HEK293 (cell line): Measurements from ENCODE around the gene CCDC57.

Experiments used
- HOXA7 ChIP-seq: sonication (generic); formaldehyde crosslinking; IDR thresholded peaks from 2 replicates; pipeline ENCODE4 v1.8.1; 2022; ENCODE audit warnings: missing genetic modification reagents, borderline replicate concordance
- HOXC10 ChIP-seq: sonication (generic); formaldehyde crosslinking; IDR thresholded peaks from 2 replicates; pipeline ENCODE4 v1.8.1; 2023; ENCODE audit warnings: mild to moderate bottlenecking, missing genetic modification reagents
- KLF7 ChIP-seq: fragments of 450-650 bp; formaldehyde crosslinking; IDR thresholded peaks from 2 replicates; pipeline ENCODE4 v1.5.1; 2016; ENCODE audit warnings: missing biosample characterization, missing genetic modification characterization, borderline replicate concordance
- MEIS1 ChIP-seq: sonication (generic); formaldehyde crosslinking; IDR thresholded peaks from 2 replicates; pipeline ENCODE4 v1.8.1; 2022; ENCODE audit warnings: missing genetic modification reagents, mild to moderate bottlenecking, borderline replicate concordance
- SCRT1 ChIP-seq: fragments of 450-650 bp; formaldehyde crosslinking; IDR thresholded peaks from 2 replicates; pipeline ENCODE4 v1.5.1; 2016; ENCODE audit warnings: missing biosample characterization, missing genetic modification characterization, borderline replicate concordance
- TCF7L2 ChIP-seq: IDR thresholded peaks from 2 replicates; pipeline ENCODE4 v1.6.1; 2011; ENCODE audit warnings: low read depth, mild to moderate bottlenecking, inconsistent platforms, low read length, moderate library complexity, borderline replicate concordance
- TRIM28 ChIP-seq: IDR thresholded peaks from 2 replicates; pipeline ENCODE4 v1.6.1; 2011; ENCODE audit warnings: low read length, control low read depth, borderline replicate concordance
- ZNF24 ChIP-seq: fragments of 450-650 bp; formaldehyde crosslinking; IDR thresholded peaks from 2 replicates; pipeline ENCODE4 v1.5.1; 2016; ENCODE audit warnings: missing biosample characterization, missing genetic modification characterization
- ZNF521 ChIP-seq: fragments of 450-650 bp; formaldehyde crosslinking; IDR thresholded peaks from 2 replicates; pipeline ENCODE4 v1.5.1; 2017; ENCODE audit warnings: missing biosample characterization, mild to moderate bottlenecking, missing genetic modification characterization
- ZNF660 ChIP-seq: fragments of 450-650 bp; IDR thresholded peaks from 2 replicates; pipeline ENCODE4 v1.5.1; 2018; ENCODE audit warnings: missing biosample characterization, mild to moderate bottlenecking, missing genetic modification characterization
- ZNF777 ChIP-seq: fragments of 450-650 bp; formaldehyde crosslinking; IDR thresholded peaks from 2 replicates; pipeline ENCODE4 v1.5.1; 2017; ENCODE audit warnings: missing biosample characterization, missing genetic modification characterization, borderline replicate concordance
- ZNF830 ChIP-seq: fragments of 450-650 bp; IDR thresholded peaks from 2 replicates; pipeline ENCODE4 v1.5.0; 2018; ENCODE audit warnings: missing biosample characterization, missing genetic modification characterization, low read depth, mild to moderate bottlenecking, moderate library complexity
- ZNF843 ChIP-seq: fragments of 450-650 bp; formaldehyde crosslinking; IDR thresholded peaks from 2 replicates; pipeline ENCODE4 v1.5.1; 2016; ENCODE audit warnings: missing biosample characterization, missing genetic modification characterization
- TF ChIP-seq, protein P1 (sequence below): fragments of 450-650 bp; formaldehyde crosslinking; IDR thresholded peaks from 2 replicates; pipeline ENCODE4 v1.5.1; 2016; ENCODE audit warnings: missing biosample characterization, missing genetic modification characterization
- TF ChIP-seq, protein P2 (sequence below): fragments of 450-650 bp; formaldehyde crosslinking; IDR thresholded peaks from 2 replicates; pipeline ENCODE4 v1.5.1; 2016; ENCODE audit warnings: missing biosample characterization, missing genetic modification characterization
- TF ChIP-seq, protein P3 (sequence below): fragments of 450-650 bp; IDR thresholded peaks from 2 replicates; pipeline ENCODE4 v1.5.1; 2018; ENCODE audit warnings: missing biosample characterization, missing genetic modification characterization
- TF ChIP-seq, protein P4 (sequence below): fragments of 450-650 bp; formaldehyde crosslinking; IDR thresholded peaks from 2 replicates; pipeline ENCODE4 v1.5.1; 2017; ENCODE audit warnings: missing biosample characterization, missing genetic modification characterization
- TF ChIP-seq, protein P5 (sequence below): fragments of 450-650 bp; formaldehyde crosslinking; conservative IDR thresholded peaks from 2 replicates; pipeline ENCODE4 v1.5.1; 2016; ENCODE audit warnings: low read depth, missing biosample characterization, missing genetic modification characterization
- TF ChIP-seq, protein P6 (sequence below): fragments of 450-650 bp; formaldehyde crosslinking; IDR thresholded peaks from 2 replicates; pipeline ENCODE4 v1.5.1; 2016; ENCODE audit warnings: missing biosample characterization, missing genetic modification characterization
- TF ChIP-seq, protein P7 (sequence below): fragments of 450-650 bp; formaldehyde crosslinking; IDR thresholded peaks from 2 replicates; pipeline ENCODE4 v1.5.1; 2016; ENCODE audit warnings: missing biosample characterization, missing genetic modification characterization
- TF ChIP-seq, protein P8 (sequence below): fragments of 450-650 bp; formaldehyde crosslinking; IDR thresholded peaks from 2 replicates; pipeline ENCODE4 v1.5.1; 2016; ENCODE audit warnings: missing biosample characterization, missing genetic modification characterization

The CCDC57 gene

DNA sequence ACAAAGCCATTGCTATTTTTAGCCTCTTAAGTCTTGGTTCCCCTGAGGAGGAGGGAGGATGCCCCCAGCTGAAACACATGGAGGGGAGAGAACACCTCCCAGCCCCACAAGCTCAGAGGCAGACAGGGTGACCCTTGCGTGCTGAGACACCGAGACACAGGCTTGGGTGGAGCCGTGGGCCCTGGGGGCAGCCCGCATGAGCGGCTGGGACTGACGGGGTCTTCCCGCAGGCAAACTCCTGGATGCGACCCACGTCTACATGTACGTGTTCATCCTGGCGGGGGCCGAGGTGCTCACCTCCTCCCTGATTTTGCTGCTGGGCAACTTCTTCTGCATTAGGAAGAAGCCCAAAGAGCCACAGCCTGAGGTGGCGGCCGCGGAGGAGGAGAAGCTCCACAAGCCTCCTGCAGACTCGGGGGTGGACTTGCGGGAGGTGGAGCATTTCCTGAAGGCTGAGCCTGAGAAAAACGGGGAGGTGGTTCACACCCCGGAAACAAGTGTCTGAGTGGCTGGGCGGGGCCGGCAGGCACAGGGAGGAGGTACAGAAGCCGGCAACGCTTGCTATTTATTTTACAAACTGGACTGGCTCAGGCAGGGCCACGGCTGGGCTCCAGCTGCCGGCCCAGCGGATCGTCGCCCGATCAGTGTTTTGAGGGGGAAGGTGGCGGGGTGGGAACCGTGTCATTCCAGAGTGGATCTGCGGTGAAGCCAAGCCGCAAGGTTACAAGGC lies 26.0 kb upstream of the CCDC57 start (continued):
- no peak for TF ChIP-seq HOXA7
- TF ChIP-seq TCF7L2, result no peak
- TF ChIP-seq, protein P1, sequence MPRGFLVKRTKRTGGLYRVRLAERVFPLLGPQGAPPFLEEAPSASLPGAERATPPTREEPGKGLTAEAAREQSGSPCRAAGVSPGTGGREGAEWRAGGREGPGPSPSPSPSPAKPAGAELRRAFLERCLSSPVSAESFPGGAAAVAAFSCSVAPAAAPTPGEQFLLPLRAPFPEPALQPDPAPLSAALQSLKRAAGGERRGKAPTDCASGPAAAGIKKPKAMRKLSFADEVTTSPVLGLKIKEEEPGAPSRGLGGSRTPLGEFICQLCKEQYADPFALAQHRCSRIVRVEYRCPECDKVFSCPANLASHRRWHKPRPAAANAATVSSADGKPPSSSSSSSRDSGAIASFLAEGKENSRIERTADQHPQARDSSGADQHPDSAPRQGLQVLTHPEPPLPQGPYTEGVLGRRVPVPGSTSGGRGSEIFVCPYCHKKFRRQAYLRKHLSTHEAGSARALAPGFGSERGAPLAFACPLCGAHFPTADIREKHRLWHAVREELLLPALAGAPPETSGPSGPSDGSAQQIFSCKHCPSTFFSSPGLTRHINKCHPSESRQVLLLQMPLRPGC (tag by site-specific recombination), result no peak
- no peak for TF ChIP-seq KLF7
- no peak for TF ChIP-seq ZNF777
- TF ChIP-seq TRIM28, result no peak
- TF ChIP-seq, protein P2, sequence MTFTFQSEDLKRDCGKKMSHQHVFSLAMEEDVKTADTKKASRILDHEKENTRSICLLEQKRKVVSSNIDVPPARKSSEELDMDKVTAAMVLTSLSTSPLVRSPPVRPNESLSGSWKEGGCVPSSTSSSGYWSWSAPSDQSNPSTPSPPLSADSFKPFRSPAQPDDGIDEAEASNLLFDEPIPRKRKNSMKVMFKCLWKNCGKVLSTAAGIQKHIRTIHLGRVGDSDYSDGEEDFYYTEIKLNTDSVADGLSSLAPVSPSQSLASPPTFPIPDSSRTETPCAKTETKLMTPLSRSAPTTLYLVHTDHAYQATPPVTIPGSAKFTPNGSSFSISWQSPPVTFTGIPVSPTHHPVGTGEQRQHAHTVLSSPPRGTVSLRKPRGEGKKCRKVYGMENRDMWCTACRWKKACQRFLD, result no peak
- TF ChIP-seq MEIS1 (CRISPR knock-in tag), result no peak
- TF ChIP-seq SCRT1 (tag by site-specific recombination), result 0 out of 2 replicates have a peak, but pooled peaks have one; percentile 41
- no peak for TF ChIP-seq ZNF660
- TF ChIP-seq, protein P3, sequence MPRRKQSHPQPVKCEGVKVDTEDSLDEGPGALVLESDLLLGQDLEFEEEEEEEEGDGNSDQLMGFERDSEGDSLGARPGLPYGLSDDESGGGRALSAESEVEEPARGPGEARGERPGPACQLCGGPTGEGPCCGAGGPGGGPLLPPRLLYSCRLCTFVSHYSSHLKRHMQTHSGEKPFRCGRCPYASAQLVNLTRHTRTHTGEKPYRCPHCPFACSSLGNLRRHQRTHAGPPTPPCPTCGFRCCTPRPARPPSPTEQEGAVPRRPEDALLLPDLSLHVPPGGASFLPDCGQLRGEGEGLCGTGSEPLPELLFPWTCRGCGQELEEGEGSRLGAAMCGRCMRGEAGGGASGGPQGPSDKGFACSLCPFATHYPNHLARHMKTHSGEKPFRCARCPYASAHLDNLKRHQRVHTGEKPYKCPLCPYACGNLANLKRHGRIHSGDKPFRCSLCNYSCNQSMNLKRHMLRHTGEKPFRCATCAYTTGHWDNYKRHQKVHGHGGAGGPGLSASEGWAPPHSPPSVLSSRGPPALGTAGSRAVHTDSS (tag by site-specific recombination), result no peak
- TF ChIP-seq, protein P4, sequence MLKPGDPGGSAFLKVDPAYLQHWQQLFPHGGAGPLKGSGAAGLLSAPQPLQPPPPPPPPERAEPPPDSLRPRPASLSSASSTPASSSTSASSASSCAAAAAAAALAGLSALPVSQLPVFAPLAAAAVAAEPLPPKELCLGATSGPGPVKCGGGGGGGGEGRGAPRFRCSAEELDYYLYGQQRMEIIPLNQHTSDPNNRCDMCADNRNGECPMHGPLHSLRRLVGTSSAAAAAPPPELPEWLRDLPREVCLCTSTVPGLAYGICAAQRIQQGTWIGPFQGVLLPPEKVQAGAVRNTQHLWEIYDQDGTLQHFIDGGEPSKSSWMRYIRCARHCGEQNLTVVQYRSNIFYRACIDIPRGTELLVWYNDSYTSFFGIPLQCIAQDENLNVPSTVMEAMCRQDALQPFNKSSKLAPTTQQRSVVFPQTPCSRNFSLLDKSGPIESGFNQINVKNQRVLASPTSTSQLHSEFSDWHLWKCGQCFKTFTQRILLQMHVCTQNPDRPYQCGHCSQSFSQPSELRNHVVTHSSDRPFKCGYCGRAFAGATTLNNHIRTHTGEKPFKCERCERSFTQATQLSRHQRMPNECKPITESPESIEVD (tag by site-specific recombination), result no peak
- no peak for TF ChIP-seq ZNF830 (tag by site-specific recombination)
- no peak for TF ChIP-seq ZNF521
- TF ChIP-seq, protein P5, sequence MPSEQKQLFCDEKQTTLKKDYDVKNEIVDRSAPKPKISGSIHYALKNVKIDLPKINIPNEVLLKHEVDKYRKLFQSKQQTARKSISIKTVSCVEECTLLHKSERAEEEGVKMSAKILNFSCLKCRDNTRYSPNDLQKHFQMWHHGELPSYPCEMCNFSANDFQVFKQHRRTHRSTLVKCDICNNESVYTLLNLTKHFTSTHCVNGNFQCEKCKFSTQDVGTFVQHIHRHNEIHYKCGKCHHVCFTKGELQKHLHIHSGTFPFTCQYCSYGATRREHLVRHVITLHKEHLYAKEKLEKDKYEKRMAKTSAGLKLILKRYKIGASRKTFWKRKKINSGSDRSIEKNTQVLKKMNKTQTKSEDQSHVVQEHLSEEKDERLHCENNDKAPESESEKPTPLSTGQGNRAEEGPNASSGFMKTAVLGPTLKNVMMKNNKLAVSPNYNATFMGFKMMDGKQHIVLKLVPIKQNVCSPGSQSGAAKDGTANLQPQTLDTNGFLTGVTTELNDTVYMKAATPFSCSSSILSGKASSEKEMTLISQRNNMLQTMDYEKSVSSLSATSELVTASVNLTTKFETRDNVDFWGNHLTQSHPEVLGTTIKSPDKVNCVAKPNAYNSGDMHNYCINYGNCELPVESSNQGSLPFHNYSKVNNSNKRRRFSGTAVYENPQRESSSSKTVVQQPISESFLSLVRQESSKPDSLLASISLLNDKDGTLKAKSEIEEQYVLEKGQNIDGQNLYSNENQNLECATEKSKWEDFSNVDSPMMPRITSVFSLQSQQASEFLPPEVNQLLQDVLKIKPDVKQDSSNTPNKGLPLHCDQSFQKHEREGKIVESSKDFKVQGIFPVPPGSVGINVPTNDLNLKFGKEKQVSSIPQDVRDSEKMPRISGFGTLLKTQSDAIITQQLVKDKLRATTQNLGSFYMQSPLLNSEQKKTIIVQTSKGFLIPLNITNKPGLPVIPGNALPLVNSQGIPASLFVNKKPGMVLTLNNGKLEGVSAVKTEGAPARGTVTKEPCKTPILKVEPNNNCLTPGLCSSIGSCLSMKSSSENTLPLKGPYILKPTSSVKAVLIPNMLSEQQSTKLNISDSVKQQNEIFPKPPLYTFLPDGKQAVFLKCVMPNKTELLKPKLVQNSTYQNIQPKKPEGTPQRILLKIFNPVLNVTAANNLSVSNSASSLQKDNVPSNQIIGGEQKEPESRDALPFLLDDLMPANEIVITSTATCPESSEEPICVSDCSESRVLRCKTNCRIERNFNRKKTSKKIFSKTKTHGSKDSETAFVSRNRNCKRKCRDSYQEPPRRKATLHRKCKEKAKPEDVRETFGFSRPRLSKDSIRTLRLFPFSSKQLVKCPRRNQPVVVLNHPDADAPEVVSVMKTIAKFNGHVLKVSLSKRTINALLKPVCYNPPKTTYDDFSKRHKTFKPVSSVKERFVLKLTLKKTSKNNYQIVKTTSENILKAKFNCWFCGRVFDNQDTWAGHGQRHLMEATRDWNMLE (tag by site-specific recombination), result no peak
- no peak for TF ChIP-seq HOXC10 (CRISPR knock-in tag)
- TF ChIP-seq, protein P6, sequence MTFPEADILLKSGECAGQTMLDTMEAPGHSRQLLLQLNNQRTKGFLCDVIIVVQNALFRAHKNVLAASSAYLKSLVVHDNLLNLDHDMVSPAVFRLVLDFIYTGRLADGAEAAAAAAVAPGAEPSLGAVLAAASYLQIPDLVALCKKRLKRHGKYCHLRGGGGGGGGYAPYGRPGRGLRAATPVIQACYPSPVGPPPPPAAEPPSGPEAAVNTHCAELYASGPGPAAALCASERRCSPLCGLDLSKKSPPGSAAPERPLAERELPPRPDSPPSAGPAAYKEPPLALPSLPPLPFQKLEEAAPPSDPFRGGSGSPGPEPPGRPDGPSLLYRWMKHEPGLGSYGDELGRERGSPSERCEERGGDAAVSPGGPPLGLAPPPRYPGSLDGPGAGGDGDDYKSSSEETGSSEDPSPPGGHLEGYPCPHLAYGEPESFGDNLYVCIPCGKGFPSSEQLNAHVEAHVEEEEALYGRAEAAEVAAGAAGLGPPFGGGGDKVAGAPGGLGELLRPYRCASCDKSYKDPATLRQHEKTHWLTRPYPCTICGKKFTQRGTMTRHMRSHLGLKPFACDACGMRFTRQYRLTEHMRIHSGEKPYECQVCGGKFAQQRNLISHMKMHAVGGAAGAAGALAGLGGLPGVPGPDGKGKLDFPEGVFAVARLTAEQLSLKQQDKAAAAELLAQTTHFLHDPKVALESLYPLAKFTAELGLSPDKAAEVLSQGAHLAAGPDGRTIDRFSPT, result no peak
- TF ChIP-seq ZNF843 (tag by site-specific recombination), result no peak
- TF ChIP-seq, protein P7, sequence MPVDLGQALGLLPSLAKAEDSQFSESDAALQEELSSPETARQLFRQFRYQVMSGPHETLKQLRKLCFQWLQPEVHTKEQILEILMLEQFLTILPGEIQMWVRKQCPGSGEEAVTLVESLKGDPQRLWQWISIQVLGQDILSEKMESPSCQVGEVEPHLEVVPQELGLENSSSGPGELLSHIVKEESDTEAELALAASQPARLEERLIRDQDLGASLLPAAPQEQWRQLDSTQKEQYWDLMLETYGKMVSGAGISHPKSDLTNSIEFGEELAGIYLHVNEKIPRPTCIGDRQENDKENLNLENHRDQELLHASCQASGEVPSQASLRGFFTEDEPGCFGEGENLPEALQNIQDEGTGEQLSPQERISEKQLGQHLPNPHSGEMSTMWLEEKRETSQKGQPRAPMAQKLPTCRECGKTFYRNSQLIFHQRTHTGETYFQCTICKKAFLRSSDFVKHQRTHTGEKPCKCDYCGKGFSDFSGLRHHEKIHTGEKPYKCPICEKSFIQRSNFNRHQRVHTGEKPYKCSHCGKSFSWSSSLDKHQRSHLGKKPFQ (tag by site-specific recombination), result peak; percentile 90
- no peak for TF ChIP-seq ZNF24 (tag by site-specific recombination)
- TF ChIP-seq, protein P8, sequence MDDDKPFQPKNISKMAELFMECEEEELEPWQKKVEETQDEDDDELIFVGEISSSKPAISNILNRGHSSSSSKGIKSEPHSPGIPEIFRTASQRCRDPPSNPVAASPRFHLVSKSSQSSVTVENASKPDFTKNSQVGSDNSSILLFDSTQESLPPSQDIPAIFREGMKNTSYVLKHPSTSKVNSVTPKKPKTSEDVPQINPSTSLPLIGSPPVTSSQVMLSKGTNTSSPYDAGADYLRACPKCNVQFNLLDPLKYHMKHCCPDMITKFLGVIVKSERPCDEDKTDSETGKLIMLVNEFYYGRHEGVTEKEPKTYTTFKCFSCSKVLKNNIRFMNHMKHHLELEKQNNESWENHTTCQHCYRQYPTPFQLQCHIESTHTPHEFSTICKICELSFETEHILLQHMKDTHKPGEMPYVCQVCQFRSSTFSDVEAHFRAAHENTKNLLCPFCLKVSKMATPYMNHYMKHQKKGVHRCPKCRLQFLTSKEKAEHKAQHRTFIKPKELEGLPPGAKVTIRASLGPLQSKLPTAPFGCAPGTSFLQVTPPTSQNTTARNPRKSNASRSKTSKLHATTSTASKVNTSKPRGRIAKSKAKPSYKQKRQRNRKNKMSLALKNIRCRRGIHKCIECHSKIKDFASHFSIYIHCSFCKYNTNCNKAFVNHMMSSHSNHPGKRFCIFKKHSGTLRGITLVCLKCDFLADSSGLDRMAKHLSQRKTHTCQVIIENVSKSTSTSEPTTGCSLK (tag by site-specific recombination), result no peak
